Activated CD4-positive, alpha-beta T cell treated with anti-CD3 and anti-CD28 coated beads, Interleukin-10, Interleukin-2, amounts not matched to agents 100 ng/mL and 50 ng/mL, durations not matched to agents 16 hours and 8 hours (primary cell): ENCODE results near the gene TGM6.
A peak's percentile ranks its signal among the peaks of the same experiment; 100 is the strongest.
"Not testable (repeated sequence)": the region's sequence is repeated elsewhere in the genome, so short reads cannot be mapped to it uniquely, and the experiment has no call there.

Experiments
- DNase-seq: peaks from one replicate; pipeline ENCODE4 v3.0.0-alpha.2; 2020

Gene TGM6

GRCh38 chr20:2400290-2400689 is 19.6 kb downstream of the TGM6 start:
- DNase-seq = no peak

DNA sequence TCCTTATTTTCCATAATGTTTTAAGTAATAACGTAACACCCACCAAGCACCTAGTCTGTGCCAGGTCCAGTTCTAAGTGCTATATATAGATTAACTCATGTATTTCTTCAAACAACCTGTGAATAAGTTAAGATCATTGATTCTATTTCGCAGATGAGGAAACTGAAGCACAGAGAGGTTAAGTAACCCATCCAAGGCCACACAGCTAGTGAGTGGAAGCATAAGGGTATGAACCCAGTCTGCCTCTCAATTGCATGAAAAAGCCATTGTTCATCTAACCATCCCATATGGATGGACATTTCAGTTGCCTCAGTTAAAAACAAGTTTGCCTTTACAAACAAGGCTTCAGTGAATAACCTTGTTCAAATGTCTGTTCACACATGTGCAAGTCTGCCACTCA is 20.8 kb downstream of the TGM6 start:
- DNase-seq = no peak

DNA sequence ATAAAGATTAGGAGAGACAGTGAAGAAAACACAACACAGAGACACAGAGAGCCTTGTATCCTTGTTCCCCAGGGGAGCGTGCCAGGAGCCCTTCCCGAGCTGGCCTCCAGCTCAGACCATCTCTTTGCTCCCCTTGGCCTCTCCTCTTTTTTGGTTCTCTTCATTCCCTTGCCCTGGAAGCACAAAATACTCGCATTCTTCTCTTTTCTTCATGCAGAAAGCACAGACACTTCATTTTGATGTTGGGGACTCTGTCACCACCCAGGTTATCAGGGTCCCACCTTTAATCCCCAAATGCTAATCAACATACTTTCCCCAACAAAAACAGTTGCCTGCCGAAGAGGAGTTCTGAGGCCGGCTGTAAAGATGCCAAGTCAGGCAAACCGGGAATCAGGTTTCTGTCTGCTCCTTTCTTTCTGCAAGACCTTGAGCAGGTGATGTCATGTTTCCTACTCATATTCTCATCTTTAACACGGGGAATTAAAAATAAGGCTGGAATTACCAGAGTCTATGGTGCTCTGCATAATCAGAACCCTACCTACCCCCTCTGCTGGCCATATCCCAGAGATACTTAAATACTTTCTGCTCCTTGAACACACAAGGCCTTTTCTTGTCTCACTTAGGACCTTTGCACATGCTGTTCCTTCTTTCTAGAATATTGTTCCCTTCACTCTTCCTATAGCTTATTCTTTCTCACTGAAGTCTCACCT is 21.7 kb downstream of the TGM6 start:
- DNase-seq = no peak

- no peak for DNase-seq
These were observed 22.8 kb downstream of the TGM6 start for GRCh38 chr20:2403291-2404052.

DNA sequence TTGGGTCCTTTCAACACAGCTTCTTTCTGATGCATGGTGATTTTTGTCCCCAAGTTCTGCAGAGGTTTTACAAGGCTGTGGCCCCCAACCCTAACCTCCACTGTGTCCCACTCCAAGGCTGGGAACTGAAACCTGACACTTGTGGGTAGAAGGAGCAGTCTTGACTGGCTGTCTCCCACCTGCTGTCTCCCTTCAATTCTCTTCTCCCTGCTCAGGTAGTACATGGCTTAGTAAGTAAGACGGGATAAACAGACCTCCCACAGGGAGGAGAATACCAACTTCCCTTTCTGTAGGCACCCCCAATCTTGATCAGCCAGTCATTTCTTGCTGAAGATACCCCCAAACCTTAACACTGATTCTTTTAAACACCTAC is 25.0 kb downstream of the TGM6 start:
- no peak for DNase-seq

- DNase-seq = not testable (repeated sequence)
These were observed 26.7 kb downstream of the TGM6 start for GRCh38 chr20:2407355-2407754.

DNA sequence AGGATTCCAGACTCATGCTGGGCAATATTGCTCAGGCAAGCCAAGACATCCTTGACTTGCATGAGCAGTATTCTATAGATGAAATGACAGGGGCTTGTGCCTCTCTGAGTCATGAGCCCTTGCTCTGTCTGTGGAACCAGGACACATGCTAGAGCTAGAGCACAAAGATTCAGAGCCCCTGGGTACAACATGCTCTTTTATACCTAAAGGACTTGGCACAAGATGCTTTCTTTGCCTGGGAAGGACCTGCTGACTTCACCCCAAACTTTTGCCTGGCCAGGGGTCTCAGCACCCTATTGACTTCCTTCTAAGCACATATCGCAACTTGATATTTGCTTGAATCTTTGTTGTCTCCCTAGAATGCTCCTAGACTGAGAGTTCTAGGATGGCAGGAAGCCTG is 27.4 kb downstream of the TGM6 start:
- DNase-seq = no peak

- DNase-seq = no peak
These were observed 36.0 kb downstream of the TGM6 start for GRCh38 chr20:2416541-2417212.

- no peak for DNase-seq
These were observed 36.5 kb downstream of the TGM6 start for GRCh38 chr20:2417213-2417541.

GRCh38 chr20:2418388-2418787 is 37.7 kb downstream of the TGM6 start:
- DNase-seq = no peak

DNA sequence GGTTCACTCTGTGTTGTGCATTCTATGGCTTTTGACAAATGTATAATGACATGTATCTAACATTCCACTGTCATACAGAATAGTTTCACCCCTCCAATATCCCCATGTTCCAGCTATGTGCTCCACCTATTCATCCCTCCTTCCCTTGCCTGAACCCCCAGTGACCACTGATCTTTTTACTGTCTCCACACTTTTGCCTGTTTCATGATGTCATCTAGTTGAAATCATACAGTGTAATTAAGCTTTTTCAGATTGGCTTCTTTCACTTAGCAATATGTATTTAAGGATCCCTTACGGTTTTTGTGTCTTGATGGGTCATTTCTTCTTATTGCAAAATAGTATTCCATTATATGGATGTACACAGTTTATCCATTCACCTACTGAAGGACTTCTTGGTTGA is 39.8 kb downstream of the TGM6 start:
- DNase-seq = no peak

DNA sequence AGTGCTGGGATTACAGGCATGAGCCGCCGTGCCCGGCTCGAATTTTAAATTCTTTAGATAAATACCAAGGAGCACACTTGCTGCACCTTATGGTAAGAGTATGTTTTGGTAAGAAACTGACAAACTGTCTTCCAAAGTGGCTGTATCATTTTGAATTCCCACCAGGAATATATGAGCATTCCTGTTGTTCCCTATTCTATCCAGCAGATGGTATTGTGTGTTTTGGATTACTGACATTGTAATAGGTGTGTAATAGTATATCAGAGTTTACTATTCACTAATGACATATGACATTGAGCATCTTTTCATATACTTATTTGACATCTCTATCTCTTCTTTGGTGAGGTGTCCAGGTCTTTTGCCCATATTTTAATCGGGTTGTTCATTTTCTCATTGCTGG is 40.5 kb downstream of the TGM6 start:
- DNase-seq = no peak

DNA sequence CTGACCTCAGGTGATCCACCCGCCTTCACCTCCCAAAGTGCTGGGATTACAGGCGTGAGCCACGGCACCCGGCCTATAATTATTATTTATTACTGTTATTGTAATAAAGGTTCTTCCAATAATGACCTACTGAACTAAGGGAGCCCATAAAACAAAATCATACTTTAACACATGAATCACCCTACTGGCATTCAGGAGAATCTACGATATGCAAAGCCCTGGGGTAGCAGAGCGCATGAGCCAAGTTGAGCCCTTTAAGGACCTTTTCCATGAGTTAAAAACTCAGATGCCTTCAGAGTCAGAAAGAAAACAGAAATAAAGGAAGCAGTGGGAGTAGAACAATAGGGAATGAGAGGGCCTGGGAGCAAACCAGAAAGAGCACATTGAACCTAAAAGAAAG is 48.4 kb downstream of the TGM6 start:
- DNase-seq = no peak

DNA sequence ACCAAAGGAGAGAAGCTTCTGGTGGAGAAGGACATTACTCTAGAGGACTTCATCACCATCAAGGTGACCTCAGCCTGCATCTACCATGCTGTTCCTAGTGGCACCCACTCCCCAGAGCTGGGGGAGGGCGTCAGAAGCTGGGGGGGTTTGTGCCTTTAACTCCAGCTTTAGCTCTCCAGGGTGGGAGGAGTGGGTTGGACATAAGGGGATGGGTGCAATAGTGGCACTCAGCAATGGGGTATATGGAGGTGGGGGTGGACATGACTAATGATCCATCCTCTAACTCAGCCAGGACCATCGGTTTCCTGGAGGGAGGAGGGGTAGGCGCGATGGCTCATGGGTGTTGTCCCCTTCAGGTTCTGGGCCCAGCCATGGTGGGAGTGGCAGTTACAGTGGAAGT is 49.8 kb downstream of the TGM6 start:
- DNase-seq = no peak

GRCh38 chr20:2431185-2431584 is 50.5 kb downstream of the TGM6 start:
- DNase-seq = no peak

GRCh38 chr20:2446845-2447244 is 66.1 kb downstream of the TGM6 start:
- DNase-seq = no peak

DNA sequence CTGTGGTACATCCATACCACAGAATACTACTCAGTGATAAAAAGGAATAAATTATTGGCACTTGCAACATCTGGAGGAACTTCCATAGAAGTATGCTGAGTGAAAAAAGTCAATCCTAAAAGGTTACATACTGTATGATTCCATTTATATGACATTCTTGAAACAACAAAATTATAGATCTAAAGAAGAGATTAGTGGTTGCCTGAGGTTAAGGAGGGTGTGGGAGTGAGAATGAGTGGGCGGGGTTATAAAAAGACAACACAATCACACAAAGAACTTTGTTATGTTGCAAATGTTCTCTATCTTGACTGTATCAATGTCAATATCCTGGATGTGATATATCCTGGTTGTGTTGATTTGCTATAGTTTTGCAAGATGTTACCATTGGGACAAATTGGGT is 68.7 kb downstream of the TGM6 start:
- no peak for DNase-seq

GRCh38 chr20:2451422-2451821 is 70.7 kb downstream of the TGM6 start:
- DNase-seq = no peak

- DNase-seq = peak; percentile 72
These were observed 71.4 kb downstream of the TGM6 start for GRCh38 chr20:2451939-2452732.

DNA sequence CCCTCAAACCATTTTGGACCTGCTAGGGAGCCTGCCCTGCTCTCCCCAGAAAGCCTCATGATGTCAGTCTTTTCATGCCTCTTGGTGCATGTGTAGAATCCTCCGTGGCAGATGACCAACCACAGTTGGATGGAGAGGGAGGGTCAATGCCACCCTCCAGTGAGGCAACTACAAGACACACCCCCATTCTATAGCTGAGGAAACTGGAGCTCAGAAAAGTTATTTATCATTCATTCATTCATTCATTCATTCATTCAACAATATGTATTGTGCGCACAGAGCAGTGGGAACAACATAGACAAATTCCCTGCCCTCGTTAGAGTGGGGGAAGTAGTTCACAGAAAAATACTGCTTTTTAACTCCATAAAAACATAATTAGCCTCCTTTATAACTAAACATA is 73.1 kb downstream of the TGM6 start:
- DNase-seq = no peak

- no peak for DNase-seq
These were observed 75.2 kb downstream of the TGM6 start for GRCh38 chr20:2455771-2456497.

DNA sequence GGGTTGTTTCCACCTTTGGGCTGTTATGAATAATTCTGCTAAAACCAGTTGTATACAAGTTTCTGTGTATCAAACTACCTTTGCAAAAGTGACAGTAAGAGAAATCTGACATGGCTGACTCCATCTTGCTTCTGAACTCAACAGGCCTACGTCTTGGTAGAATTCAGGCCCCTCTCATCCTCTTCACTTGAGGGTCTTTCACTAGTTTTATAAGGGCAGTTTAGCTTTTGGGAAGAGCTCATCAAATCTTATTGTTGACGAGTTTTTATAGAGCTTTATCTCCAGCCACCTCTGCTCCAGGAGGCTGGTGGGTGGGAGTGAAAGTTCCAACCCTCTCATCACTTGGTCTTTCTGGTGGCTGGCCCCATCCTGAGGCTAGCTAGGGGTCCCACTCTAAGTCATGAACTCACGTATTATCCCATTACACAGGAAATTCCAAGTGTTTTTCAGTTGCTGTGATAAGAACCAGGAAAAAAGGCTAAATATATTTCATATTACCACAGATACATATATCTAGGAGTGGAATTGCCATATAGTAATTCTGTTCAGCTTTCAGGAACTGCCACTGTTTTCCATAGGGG is 78.3 kb downstream of the TGM6 start:
- DNase-seq = no peak
